Measurements from ENCODE around the gene SCRG1.

DNA sequence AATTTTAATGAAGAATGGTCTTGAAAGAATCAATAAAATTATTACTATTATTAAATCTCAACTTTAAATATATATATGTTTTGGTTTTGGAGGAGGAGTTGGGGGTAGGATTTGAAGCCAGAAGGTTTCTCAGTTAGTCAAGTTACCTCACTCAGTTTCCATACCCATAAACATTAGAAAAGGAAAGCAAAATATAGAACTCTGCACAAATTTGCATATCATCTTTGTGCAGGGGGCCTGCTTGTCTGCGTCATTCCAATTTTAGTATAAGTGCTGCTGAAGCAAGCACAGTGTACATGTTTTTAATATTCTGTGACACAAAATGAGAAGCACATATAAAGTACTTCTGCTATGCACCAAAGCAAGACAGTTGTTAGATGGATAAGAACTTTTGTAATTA lies 47.5 kb upstream of the SCRG1 start:
- TF ChIP-seq, protein P1, sequence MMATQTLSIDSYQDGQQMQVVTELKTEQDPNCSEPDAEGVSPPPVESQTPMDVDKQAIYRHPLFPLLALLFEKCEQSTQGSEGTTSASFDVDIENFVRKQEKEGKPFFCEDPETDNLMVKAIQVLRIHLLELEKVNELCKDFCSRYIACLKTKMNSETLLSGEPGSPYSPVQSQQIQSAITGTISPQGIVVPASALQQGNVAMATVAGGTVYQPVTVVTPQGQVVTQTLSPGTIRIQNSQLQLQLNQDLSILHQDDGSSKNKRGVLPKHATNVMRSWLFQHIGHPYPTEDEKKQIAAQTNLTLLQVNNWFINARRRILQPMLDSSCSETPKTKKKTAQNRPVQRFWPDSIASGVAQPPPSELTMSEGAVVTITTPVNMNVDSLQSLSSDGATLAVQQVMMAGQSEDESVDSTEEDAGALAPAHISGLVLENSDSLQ (IDR thresholded peaks at IDR 0.05), result no peak
- no peak for TF ChIP-seq FOXK2 (IDR thresholded peaks at IDR 0.05)
- TF ChIP-seq TARDBP (IDR thresholded peaks at IDR 0.05), result no peak
- no peak for TF ChIP-seq LEF1 (IDR thresholded peaks at IDR 0.05; ENCODE audit: borderline replicate concordance)
- TF ChIP-seq SUZ12 (IDR thresholded peaks at IDR 0.05), result no peak
- no peak for TF ChIP-seq FOXM1 (IDR thresholded peaks at IDR 0.05; ENCODE audit: borderline replicate concordance)

Measured in HEK293T (cell line).